OCI-LY7 (cell line): ENCODE data around the gene WLS.

Experiments
- CTCF ChIP-seq: fragments of 200-600 bp; sonication (generic); conservative IDR thresholded peaks from 2 replicates; pipeline ENCODE4 v1.5.1; 2014; ENCODE audit warnings: mild to moderate bottlenecking, antibody characterized with exemption, low read length, moderate library complexity, mixed read lengths
- EZH2phosphoT487 ChIP-seq: fragments of 200-600 bp; sonication (generic); IDR thresholded peaks from 2 replicates; pipeline ENCODE4 v1.6.1; 2018; ENCODE audit warnings: low read depth, borderline replicate concordance, mild to moderate bottlenecking, mixed run types, antibody characterized with exemption, low read length, moderate library complexity, mixed read lengths

DNA sequence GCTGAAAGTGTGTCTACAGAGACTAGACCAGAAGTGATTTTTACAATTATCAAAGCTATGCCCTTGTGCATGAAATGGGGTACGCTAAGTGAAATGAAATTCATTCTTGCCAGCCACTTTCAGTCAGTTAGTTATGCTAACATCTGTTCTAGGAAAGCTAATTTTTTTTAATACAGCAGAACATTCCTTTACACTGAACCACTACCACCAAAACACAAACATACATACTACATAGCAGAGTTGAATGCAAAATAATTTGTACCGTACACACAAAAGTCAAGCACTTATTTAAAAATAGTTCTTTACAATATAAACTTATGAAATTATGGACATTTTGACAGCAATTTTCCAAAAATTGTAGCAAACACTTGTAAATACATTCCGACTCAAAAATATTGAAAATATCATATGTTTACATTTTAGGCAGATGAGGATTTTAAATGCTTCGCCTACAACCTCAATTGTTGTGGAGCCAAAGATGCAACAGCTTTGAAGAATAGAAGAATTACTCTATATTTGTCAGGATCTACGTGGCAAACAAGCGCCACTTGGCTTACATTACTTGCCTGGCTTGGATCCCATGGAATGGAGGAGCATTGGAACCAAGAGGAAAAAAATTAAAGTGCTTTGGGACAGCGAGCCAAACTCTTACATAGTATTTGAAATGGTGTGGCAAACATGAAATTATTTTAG, 30.6 kb downstream of the WLS start:
- TF ChIP-seq CTCF (no peak), EZH2phosphoT487 (no peak)
